GM18502 (cell line): Measurements from ENCODE around the gene NUAK2.
"Not testable (repeated sequence)": the region's sequence is repeated elsewhere in the genome, so short reads cannot be mapped to it uniquely, and the experiment has no call there.

Source experiments
- ATAC-seq: cut with Tn5 transposase; IDR thresholded peaks from one replicate; pipeline ENCODE4 v1.9.1; 2021; ENCODE audit warnings: mild to moderate bottlenecking; ENCODE audit not compliant: unreplicated experiment, poor library complexity

The NUAK2 gene

DNA sequence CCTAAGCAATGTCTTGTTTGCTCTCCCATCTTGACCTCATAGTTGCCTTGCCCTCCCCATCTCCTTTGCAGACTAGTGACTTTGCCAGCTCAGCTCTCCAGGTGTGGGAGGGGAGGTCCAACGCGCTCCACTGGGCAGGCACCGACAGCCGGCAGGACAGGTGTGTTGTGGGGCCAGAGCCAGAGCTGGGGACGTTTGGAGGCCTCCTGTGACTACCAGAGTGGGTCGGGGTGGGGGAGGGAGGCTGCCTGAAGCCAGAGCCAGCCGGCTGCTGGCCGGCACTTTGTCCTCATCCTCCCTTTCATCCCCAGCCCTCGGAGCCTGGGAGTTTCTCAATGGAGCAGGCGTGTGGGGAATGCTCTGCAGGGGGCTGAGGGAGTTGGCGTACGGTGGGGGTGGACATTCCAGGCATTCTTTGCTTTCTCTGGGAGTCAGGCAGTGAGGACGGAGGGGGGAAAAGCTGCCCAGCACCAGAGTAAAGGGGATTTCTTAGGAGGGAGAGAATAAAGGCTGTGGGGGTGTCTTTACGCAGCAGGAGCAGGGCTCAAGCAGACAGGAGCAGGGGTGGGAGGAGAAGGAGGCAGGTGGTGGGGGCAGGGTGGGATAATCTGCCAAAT lies 20.2 kb downstream of the NUAK2 start:
- ATAC-seq = no peak

DNA sequence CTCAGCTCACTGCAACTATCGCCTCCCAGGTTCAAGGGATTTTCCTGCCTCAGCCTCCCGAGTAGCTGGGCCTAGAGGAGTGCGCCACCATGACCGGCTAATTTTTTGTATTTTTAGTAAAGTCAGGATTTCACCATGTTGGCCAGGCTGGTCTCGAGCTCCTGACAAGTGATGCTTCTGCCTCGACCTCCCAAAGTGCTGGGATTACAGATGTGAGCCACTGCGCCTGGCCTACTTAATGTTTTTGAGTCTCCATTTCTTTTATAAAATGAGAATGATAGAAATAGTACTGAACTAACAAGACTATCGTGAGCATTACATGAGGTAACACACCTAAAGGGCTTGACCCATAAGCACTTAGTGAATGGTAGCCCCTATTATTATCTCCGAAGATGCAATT lies 21.4 kb downstream of the NUAK2 start:
- ATAC-seq = no peak

DNA sequence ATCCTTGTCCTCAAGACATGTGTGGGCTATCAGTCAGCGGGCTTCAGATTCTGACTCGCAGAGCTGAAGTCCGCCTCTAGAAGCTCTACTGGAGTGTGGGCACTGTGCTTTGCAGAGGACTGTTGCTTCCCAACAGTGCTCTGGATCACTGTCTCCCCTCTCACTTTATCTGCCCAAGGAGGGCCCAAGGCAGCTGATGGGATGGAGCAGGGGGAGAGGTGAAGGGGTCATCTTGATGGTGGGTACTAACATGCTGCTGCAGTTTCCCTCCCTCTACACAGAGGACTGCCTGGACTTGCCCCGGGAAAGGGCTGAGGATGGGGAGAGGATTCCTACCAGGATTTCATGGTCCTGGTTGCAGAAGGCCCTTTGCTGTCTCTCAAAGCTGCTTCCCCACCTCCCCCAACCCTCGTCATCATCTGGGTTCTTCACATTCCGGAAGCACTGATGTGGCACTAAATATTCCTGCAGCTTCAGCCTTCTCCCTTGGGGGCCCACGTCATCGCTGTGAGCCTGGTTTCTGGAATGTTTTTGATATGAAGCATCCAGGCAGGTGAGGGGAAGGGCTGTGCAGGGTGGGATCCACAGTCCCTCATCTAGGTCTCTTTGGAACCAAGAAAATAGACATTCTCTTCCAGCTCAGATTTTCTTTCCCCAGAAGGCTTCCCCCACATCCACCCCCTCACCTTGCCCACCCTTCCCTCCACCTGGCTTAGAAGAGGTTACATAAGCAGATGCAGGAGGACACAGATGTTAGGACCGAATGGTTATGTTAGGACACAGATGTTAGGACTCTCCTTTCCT lies 23.2 kb downstream of the NUAK2 start:
- no peak for ATAC-seq

DNA sequence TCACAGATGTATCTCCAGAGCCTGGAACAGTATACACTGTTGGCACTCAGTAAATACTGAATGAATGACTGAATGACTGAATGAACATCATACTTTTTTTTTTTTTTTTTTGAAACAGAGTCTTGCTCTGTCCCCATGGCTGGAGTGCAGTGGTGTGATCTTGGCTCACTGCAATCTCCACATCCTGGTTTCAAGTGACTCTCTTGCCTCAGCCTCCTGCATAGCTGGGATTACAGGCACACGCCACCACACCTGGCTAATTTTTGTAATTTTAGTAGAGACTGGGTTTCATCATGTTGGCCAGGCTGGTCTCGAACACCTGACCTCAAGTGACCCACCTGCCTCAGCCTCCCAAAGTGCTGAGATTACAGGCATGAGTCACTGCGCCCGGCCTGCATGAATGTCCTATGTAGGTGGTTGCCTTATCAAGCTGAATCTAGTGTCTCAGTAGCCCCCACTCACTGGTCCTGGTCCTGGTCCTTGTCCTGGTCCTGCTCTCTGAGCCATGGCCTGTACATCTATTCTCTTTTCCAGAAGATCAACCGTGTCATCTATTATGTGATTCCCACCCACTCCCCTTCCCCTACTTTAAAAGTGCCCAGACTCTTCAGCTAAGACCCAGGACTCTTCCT lies 23.9 kb downstream of the NUAK2 start:
- ATAC-seq = not testable (repeated sequence)

DNA sequence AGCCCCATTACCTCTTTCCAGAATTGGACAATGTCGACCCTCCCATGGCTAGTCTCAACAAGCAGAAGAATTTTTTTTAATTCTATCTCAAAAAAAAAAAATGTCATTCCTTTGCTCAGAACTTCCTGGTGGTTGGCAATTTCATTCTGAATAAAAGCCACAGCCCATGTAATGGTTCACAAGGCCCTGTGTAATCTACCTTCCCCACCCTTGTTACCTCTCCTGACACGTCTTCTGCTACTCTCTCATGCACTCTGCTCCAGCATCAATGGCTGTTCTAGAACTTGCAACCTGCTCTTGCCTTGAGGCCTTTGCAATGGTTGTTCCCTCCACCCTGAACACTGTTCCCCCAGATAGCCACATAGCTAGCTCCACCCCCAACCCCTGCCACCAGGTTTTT lies 25.4 kb downstream of the NUAK2 start:
- no peak for ATAC-seq

DNA sequence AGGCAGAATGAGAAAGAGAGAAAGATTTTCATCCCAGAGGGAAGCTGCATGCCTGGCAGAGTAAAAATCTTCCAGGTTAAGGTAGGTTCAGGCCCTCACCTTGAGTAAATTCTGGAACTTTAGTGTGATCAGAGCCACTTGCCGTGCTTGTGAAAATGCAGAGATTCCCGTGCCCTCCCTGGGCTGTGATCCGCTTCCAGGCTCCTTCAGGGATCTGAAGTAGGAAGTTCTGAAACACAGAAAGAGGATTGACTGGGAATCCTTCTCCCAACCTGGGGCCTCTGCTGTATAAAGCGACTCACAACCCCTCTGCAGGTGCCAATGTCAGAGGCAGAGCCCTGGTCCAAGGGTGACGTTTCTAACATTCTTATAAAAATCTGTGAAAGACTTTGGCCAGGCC lies 26.6 kb downstream of the NUAK2 start:
- ATAC-seq = no peak

DNA sequence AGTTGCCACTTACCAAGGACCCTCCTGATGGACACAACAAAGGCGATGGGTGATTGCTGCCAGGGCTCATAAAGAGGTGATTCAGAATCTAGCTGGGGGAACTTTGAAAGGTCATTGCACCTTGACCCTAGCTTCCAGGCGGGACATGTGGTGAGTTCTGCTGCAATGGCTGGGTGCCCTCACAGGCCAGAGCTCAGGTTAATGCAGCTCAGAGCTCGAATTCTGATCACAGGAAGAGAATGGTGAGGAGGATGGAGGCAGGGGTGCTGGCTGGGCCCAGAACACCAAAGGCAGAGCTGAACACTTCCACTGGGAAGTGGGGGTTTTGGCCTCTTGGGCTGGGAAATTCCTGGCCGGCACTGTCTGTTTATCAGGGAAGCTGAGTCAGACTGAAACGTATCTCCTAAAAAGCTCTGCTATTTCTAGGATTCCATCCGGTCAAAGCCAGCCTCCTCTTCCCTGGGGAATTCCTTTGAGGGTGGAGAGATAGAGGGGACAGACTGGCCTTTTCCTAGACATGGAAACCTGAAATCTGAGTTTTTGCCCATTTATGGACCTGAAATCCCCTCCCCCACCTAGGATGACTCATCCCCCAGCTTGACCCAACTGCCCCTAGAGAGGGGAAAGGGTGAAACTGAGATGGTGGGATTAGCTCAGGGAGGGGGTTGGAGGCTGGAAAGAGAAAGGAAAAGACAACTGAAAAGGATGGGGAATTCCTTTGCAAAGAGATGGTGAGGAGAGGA lies 27.2 kb downstream of the NUAK2 start:
- no peak for ATAC-seq

DNA sequence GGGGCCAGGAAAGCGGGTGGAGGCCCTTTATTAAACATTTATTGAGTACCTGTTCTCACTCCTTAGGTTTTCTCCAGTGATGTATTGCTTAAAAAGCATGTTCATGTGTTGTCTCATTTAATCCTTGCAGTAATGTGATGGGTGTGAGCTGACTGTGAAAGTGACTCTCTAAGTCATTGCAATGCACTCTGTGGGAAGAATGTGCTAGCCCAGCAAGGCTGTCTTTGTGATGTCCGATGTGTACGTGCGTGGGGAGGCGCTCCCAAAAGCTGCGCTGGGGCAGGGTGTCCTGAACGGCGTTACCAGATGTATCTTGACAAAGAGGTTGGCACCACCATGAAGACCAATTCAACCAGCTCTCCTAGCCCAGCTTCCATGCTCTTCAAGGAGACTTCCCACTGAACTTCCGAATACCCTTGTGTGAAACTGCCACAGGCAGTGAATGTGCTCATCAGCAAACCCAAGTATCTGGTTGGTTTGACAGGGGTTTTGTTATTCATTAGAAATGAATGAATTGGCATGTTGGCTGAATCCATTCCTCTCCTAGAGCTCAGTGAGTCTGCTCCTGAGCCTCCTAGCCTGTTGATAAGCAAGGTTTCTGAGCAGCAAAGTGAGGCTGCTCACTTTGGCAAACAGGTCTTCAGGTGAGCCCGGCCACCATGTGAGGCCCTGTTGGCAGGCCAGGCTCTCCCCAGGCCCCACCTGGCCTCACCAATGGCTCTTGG lies 28.0 kb downstream of the NUAK2 start:
- no peak for ATAC-seq

DNA sequence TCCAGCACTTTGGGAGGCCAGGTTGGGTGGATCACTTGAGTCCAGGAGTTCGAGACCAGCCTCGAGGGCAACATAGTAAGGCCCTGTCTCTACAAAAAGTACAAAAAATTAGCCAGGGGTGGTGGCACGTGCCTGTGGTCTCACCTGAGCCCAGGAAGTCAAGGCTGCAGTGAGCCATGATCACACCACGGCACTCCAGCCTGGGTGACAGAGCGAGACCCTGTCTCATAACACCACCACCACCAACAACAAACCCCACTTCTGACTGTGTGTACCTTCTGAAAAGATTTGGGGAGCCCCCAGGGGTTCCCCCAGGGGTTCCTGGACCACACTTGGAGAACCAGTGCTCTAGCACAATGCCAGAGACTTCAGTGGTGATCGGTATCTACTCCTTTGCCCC lies 29.9 kb downstream of the NUAK2 start:
- no peak for ATAC-seq

DNA sequence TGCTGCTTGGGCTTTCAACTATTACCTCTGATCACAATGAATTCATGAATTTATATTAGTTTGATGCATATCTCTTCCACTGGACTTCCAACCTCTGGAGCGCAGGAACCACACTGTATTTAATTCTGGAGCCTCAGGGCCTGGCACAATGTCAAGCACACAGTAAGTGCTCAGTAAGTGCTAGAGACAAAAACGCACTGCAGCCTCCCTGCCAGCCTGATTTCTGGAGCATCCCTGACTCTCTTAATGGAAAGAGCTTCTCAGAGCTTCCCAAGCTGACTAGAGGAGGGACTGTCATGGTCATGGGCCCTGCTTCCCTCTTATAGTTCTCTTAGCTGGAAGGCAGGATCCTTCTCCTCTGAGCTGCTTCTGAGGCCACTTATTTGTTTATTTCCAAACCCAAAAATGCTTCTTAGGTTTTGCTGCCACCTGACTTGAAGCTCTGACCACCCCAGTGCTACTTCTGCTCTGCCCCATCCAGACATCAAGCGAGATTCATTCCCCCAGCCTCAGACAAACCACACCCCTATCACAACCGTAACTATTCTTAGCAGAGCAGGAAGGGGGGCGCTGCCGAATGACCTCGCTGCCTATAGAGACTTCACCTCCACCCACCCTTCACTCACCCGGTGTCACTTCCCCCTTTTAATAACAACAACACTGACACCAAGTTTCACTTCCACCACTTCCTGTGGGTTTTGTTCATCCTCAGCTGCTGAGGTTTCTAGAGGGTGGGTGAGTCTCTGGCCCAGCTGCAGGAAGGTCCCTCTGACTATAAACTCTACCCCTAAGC lies 33.6 kb downstream of the NUAK2 start:
- ATAC-seq = peak; percentile 81

DNA sequence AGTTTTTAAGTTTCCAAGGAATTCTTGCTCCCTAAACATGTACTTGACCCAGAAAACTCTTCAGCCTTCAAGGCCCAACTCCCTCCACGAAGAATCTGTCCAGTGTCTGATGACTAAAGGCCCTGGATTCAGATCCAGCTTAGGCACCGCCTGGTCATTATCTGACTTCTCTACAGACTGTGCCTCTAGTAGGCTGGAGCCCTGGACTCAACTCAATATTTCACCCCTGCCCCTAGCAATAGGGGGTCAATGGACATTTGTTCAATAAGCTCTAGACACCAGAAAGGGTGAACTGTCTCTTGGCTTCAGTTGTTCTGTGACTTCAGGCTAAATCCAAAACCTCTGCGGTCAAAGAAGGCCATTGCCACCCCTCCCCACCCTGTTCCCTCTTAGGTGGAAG lies 34.5 kb downstream of the NUAK2 start:
- ATAC-seq = no peak

DNA sequence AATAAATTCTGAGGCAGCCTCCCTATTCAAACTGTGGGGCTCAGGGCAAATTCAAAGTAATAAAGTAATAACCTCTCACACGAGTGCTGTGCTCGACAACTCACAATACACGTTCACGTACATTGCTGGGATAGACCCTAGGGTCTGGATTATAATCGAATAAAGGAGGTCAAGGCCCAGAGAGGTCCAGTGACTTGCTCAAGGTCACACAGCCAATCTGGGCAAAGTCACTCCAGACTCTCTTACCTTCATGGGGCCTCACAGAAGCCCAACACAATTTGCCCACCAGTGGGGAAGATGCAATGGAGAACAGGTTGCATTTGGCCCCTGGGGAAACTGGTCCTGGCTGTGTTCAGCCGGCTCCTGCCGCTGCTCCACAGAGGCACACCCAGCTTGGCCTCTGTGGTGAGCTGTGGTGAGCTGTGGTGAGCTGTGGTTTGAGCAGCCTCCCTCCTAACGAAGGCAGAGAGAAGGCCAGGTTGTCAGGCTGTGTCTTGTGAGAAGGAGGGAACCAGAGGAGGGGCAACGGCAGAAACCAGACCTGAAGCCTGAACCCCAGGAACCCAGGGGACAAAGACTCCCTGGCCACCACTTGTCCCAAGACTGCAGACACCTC lies 35.1 kb downstream of the NUAK2 start:
- peak; percentile 37 for ATAC-seq

DNA sequence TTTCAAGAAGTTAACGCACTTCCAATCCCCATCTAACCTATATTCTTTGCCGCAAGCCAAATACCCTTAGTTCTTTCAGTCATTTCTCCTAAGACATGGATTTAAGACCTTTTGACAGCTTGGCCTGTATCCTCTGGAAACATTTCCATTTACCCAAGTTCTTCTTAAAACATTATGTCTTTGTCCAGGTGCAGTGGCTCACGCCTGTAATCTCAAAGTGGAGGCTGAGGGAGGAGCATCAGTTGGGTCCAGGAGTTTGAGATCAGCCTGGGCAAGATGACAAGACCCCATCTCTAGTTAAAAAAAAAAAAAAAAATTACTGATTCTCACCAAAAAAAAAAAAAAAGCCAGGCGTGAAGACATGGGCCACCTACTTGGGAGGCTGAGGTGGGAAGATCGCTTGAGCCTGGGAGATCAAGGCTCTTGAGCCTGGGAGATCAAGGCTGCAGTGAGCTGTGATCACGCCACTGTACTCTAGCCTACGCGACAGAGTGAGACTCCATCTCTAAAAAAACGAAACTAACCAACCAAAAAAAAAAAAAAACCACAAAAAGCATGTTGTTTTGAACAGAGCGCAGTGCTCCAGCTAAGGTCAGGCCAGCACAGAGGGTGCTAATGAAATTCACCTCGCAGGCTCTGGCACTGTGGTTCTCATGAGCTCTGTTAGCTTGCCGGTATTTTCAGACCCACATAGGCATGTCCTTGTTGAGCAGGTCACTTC lies 36.0 kb downstream of the NUAK2 start:
- ATAC-seq = peak; percentile 34

DNA sequence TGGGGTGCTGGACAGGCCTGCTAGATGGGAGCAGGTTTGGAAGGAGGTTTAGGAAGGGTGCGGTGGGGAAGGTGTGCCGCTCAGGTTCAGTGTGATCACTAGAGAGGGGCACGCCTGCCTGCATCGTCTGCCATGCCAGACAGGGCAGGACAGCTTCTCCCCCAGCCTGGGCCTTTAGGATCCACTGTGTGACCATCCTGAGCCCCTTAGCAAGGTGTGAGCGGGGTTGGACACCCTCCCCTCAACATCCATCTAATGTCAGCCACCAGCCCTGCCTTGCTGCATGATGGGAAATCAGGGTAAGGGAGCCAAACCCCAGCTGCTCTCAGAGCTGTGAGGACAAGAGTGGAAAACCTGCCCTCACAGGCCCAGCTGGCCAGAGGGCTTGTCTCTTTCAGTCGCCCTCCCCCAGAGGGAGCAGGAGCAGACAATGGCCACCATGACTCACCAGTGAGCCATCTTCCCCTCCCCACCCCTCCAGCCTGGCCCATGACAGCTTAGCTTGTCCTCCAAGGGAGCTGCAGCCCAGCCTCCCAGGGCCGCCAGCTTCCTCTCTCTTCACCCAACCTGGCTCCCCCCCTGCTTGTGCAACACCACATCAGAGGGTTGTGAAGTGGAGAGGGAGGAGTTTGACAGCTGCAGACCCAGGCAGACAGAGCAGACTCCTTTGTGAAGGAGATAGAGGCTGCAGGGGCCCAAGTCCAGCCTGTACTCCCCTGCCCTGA lies 37.0 kb downstream of the NUAK2 start:
- ATAC-seq = no peak

DNA sequence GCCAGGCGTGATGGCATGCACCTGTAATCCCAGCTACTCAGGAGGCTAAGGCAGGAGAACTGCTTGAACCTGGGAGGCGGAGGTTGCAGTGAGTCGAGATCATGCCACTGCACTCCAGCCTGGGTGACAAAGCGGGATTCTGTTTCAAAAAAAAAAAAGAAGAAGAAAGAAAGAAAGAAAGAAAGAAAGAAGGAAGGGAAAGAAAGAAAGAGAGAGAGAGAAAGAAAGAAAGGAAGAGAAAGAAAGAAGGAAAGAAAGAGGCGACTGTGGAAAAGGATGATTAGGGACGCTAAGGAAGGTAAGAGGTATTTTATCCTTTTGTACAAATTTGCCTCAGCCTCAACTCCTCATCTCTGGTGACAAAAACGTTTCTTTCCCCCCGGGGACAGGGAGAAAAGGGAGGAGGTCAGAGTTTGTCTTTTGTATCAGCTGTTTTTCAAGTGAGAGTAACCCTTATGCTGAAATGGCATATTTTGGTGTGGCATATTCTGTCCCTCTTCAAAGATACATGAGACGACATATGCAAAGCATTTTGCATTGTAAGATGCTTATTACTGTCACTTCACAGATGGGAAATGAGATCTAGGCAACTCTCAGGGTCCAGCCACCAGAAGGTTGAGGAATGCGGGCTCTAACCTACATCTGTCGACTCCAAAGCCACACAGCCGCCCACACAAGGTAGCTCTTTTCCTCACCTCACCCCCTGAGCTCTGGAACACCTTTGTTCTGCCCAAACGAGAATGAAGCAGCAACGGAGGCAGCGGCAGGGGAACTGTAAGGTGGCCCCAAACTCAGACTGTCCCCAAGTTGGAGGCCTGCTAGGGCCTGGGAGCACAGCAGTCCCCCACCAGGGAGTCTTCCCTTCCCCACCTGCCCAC lies 38.0 kb downstream of the NUAK2 start:
- no peak for ATAC-seq

DNA sequence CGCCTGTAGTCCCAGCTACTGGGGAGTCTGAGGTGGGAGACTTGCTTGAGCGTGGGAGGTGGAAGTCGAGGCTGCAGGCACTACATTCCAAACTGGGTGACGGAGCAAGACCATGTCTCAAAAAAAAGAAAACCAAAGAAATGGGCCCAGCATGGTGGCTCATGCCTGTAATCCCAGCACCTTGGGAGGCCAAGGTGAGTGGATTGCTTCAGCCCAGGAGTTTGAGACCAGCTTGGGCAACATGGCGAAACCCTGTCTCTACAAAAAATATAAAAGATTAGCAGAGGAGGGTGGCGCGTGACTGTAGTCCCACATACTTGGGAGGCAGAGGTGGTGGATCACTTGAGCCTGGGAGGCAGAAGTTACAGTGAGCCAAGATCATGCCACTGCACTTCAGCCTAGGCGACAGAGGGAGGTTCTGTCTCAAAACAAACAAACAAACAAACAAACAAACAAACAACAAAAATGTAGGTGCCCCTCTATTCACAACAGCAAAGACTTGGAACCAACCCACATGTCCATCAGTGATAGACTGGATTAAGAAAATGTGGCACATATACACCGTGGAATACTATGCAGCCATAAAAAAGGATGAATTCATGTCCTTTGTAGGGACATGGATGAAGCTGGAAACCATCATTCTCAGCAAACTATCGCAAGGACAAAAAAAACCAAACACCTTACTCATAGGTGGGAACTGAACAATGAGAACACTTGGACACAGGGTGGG lies 40.7 kb downstream of the NUAK2 start:
- not testable (repeated sequence) for ATAC-seq
